Measurements from ENCODE around the gene NR6A1.
"Not testable (repeated sequence)": the region's sequence is repeated elsewhere in the genome, so short reads cannot be mapped to it uniquely, and the experiment has no call there.

The NR6A1 gene

DNA sequence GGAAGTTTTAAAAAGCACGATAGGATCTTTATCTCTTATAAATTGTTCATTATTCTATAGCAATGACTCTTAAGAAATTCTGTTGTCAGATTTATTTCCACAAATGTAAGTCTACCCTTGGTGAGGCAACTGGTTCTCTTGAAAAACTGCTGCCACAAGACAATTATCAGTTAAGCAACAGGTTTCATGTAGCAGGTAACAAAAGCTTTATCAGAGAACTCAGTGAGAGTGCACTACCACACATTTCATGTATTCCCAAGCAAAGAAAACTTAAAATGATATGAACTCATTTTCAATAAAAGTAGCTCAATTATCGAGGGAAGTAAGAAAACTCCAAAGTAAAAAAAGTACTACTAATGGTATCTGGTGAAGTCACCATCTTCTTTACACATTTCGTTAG is 9.4 kb downstream of the NR6A1 start:
- no peak for DNase-seq

DNA sequence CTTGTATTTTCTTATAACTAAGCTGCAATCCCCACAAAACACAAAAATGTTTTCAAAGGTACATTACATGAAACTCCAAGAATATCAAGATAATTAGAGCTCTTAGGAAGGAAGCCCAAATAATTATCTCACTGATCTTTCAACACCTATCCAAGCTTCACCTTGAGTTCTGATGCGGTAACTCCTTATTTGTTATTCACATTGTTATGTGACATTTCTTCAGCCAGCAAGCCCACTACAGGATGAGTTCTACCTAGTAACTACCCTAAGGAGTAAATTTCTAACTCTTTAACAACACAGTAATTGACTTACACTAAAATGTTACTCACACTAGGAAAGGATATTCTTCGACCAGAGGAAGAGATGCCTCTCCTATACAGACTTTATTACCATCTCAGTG is 9.9 kb downstream of the NR6A1 start:
- DNase-seq: no peak

DNA sequence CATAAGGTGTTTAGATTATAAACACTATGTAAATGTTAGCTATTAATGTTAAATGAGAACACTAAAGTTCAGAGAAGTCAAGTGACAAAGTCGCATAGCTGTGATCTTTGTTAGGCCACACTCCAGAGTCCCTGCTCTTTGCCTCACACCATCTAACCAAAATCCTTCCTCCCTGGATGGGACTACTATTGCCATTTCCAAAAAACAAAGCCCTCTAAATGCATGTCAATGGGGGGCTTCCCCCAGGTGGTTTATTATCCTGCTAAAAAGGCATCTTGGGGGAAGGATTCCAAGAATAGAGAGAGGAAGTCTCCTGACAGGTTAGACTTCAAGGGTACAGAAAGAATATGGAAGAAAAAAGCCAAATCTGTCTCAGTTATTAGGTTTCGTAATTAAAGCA is 10.4 kb downstream of the NR6A1 start:
- no peak for DNase-seq

DNA sequence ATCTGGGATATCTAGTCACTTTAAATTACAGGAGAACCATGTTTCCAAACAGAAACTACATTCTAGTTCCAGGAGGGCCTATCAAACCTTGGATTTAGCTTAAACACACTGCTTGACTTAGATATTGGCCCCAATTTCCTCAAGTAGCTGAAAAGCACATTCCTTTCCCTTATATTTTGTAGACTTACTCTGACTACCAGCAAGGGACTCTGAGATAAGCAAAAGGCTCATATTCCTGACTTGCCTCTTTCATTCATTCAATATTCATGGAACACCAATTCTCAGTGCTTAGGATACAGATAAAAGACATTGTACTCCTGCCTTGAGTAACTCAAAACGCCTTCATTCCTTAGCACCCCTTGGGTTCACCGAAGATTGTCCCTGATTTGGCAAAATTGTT is 11.8 kb downstream of the NR6A1 start:
- DNase-seq: no peak

DNA sequence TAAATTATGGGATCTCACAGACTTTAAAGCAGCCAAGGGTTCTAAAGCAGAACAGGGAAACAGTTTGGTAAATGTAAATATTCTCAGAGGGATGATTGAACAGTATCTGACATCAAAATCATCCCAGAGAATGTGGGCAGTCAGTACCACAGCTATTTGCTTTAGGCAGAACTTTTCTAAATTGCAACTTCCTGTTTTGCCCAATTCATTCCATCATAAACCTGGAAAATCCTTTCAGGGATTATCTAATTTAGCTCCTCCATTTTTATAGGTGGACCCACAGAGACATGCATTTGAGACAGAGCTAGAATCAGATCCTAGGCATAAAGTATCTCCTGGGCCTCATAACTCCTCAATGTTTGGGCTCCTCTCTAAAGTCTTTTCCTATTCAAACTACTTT is 12.4 kb downstream of the NR6A1 start:
- no peak for DNase-seq

DNA sequence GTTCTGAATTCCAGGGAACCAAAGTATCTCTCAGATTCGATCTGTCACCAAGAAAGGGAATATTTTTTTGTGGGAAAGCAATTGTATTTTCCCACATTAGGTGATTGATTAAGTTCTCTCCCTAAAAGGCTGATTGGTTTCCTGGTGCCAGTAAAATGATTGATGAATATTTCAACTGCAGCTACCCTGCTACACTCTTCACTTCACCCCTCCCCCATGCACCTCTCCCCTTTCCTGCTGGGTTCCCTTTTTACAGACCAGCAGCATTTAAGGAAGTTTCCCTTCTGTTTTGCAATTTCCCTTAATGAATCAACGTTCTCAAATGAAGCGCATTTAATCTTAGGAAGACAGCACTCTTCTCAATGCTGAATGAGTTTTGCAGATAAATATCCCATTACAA is 13.1 kb downstream of the NR6A1 start:
- peak in 1 of 51 donors; percentile 6 for DNase-seq

DNA sequence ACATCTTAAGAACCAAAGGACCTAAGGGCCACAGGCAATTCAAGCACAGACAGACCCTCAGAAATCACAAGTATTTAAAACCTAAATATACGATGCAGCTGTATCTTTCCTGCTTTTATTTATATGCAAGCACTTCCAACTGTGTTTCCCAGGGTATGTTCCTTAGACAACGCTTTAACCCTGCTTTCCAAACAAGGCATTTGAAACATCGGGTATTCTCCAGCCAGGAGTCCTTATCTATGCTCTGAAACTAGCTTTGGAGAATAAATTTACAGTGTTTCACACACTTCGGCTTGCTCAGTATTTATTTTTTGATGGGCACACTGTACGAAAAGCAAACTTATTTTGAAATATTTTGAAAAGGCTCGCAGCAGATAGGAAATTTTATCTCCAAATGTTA is 13.5 kb downstream of the NR6A1 start:
- no peak for DNase-seq

DNA sequence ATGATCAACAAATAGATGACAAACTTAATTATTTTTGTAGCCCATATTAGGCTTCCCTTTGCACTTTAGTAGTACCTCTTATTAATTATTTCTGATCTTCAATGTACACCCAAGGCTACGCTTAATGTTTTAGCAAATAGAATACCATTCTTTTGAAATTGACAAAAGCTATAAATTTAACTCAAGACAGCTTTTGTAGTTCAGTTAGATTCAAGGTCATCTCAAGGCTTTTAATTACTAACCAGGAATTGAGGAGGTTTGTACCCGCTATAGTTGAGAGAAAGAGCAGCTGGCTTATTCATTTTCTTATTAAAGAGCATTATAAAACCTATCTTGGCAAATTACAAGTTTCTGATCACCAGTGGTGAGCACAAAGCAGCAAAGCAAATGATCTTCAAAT is 15.1 kb downstream of the NR6A1 start:
- no peak for DNase-seq

DNA sequence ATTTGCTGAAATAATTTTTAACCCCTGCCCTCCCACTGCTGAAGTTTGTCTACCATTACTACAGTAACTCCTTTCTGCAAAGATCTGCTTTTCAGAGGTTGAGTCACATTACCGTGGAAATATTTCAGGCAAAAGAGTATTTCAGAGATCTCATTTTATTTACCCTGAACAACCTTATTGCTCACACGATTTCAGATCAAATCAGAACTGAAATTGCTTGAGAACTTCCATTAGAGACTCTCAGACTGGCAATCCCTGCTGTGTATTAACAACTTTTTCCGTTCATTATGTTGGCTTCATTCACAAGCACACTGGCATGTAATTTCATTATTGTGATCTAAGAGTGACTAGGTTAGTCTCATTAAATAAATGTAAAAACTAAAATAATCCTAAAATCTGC is 16.1 kb downstream of the NR6A1 start:
- no peak for DNase-seq

DNA sequence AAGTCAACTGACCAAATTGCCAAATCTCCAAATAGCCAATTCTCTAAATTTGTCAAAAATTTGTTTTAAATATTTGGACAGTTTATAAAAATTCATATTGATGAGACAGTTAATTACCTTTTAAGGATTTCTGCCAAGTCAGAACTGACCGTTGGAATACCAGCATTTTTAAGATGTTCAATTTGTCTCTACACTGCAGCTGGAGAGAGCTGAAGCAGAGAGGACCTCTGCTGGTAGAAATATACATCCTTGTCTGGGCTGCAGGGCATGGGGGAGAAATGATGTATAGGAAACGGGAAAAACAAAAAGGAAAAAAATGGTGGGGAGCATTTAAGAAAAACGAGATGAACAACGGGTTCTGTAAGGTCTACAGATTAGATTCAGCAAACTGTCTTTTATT is 16.8 kb downstream of the NR6A1 start:
- no peak for DNase-seq

DNA sequence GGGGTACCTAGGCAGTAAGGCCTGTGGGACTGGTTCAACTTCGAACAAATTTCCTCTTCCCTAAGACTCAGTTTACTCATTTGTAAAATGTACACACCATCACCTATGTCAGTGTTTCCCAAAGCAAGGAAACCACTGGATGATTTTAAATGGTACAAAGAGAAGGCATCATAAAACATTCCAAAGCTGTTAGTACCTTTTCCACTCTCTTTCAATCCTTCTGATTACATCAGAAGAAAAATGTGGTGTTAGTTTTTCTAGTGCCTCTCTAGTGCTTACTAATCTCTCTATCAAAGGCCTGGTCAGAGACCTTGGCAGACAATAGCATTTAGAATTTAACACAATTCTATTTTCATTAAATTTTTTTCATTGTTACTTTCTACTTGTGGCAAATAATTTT is 18.1 kb downstream of the NR6A1 start:
- DNase-seq: no peak

DNA sequence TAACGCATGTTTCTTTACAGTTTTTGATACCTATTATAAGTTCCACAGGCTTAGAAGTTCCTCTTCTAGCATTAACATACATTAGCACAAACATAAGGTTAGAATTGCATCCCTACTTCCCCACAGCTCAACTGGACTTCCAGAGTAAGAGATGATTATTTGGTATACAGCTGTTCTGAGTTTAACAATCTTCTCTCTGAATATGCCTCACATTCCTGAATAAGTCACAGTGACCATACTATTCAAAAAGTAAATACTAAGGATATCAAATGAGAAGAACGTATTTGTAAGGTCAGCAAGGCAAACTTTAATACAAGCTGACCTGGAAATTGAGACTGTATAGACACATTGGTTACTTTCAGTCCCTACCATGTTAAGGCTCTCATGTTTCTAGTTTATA is 21.3 kb downstream of the NR6A1 start:
- no peak for DNase-seq

DNA sequence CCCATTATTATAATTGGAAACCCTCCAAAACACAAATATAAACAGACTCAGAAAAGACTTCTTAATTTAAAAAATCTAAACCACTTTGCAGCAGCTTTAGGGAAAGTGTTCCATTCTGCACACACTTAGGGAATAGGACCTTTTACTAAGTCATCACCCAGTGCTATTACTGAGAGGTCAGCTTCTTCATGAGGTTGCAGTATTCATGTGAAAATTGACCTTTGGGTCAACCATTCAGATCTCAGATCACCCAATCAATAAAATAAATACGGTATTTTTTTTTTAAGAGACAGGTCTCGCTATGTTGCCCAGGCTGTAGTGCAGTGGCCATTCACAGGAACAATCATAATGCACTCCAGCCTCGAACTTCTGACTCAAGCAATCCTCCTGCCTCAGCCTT is 21.8 kb downstream of the NR6A1 start:
- DNase-seq: no peak

DNA sequence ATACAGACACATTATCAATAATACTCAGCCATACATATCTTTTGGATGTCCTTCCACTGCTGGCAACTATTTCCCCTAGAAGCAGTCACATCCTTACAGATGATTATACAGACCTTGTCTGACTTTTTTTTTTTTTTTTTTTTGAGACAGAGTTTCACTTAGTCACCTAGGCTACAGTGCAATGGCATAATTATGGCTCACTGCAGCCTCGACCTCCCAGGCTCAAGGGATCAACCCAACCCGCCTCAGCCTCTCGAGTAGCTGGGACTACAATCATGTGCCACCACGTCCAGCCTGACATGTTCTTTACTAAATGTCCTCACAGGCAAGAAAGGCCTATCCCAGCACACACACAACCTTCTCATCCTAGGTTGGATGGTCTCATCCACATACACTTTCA is 24.0 kb downstream of the NR6A1 start:
- DNase-seq: no peak

DNA sequence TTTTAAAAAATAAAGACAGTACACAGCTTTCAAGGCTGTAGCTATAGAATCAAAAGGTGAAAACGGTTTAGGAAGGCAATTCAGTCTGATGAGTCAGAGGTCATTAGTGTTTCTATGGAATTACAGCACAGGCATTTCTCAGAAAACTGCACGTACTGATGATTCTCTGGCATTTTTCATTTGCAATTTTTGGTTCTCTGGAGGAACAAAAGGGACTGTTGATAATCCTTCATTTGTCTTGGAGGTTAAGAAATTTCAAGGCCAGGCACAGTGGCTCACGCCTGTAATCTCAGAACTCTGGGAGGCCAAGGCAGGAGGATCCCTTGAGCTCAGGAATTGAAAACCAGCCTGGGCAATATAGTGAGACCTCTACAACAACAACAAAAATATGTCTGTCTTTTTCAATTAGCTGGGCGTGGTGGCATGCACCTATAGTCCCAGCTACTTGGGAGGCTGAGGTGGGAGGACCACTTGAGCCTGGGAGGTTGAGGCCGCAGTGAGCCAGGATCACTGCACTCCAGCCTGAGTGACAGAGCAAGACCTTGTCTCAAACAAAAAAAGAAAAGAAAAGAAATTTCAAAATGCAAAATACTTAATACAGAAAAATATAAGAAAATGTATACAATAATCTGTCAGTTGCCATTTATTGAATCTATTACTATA is 27.3 kb downstream of the NR6A1 start:
- DNase-seq: no peak

DNA sequence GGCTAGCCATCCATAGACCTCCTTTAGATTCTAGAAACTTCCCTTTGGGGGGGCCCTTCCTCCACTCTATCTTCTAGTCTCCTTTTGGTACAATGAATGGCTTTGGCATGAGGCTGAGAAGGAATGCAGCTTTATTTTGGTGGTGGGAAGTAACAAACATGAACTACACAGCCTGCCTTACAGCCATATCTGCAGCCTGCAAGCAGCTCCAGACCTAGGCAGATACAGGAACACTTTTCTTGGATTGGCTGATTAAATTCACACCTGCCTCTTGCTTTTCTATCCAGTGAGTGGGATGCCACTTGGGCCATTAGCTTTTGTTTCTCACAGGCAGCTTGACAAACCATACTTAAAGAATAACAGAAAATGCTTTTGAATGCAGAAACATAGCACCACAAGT is 28.2 kb downstream of the NR6A1 start:
- DNase-seq: no peak

DNA sequence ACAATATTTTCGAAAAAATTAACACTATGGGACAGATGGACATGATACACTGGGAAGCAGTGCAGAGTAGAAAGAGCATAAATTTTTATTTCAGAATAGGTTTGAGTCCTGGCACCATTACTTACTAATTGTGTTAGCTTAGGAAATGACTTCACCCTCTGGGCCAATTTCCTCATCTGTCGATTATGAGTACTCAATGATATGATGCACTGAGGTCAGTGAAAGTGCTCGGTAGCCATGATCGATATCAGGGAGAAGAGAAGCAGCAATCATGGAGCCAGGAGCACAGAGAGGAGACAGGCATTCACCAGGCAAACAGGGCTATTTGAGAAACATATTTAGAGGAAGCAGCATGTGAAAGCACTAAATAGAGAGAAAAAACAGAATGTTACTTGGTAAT is 29.4 kb downstream of the NR6A1 start:
- DNase-seq: no peak

DNA sequence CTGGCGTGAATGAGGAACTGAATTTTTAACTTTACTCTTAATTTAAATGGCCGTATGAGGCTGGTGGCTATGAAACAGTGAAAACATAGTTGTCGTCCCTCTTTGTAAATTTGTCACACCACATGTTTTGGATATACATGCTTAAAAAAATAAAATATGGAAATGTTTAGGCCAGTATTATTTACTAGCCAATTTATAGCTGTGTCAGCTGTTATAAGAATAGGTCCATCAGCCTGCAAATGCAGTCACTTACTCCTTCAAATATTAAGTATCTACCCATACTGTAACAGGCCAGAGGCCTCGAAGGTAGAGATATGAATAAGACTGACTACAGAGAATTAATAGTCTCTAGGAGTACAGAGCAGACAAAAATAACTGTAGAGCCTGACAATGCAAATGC is 30.0 kb downstream of the NR6A1 start:
- no peak for DNase-seq

DNA sequence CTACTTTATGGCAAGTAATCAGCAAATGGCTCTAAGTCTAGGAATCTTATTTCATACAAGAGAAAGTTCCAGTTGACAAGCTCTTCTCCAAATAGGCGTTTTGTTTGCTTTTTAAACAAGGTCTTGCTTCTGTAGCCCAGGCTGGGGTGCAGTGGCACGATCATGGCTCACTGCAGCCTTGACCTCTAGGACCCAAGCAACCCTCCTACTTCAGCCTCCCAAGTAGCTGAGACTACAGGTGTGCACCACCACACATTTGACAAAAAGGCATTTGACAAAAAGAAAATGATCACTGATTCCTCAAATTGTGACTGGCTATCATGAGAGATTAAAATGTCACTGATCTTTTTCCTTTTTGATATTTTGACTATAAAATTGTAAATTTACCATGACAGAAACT is 31.8 kb downstream of the NR6A1 start:
- no peak for DNase-seq

DNA sequence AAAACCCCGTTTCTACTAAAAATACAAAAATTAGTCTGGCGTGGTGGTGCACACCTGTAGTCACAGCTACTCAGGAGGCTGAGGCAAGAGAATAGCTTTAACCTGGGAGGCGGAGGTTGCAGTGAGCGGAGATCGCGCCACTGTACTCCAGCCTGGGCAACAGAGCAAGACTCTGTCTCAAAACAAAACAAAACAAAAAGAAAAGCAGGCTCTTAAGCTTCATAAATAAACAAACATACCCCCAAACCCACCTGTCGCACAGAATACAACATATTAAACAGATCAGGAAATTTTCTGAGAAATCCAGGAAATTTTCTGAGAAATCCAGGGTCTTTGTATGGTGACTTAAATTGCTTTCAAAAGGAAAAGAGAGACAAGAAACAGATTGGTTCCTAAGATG is 33.0 kb downstream of the NR6A1 start:
- DNase-seq: not testable (repeated sequence)

DNA sequence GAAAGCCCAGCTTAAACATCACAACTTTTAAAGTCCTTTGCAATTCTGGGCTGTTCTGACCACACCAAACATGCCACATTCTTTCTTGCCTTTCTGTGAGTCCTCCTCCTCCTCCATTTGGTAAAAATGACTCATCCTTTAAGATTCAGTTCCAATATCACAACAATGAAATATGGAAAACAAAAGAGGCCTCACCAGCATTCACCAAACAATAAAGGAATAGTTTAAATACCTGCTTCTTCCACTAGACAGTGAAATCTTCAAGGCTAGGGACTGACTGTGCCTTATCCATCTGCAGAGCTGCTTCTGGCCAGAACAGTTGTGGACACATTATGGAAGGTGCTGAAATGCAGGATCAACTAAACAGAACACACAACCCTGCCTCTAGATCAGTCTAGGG is 36.0 kb downstream of the NR6A1 start:
- DNase-seq: no peak

DNA sequence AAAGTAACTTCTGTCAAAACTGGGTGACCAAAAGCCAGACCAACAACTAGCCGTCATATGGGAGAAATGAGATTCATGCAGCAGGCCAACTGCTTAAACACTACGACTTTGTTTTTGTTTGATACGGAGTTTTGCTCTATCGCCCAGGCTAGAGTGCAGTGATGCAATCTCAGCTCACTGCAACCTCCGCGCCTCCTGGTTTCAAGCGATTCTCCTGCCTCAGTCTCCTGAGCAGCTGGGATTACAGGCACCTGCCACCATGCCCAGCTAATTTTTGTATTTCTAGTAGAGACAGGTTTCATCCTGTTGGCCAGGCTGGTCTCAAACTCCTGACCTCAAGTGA is 36.4 kb downstream of the NR6A1 start:
- not testable (repeated sequence) for DNase-seq

DNA sequence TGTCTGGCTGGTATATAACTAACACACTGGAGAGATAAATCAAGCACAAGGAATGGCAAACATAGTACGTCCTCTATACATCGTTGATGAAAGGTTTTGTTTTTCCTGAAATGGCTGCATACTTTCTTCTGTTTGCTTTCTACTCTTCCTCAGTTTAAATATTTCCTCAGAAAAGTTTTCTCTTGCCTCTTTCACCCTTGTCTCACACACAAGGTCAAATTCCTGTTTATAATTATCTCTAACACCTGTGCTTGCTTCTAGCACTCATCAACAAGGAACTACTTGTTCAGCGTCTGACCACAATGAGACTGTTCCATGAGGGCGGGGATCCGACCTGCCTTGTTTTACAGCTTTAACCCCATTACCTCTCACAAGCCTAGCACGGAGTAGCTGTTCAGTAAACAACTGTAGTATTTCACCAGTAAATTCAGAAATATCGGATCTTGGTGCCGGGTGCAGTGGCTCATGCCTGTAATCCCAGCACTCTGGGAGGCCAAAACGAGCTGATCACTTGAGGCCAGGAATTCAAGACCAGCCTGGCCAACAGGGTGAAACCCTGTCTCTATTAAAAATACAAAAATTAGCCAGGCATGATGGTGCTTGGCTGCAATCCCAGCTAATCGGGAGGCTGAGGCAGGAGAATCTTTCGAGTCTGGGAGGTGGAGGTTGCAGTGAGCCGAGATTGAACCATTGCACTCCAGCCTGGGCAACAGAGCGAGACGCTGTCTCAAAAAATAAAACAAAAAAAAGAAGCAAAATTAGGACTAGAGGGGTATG is 37.0 kb downstream of the NR6A1 start:
- no peak for DNase-seq

DNA sequence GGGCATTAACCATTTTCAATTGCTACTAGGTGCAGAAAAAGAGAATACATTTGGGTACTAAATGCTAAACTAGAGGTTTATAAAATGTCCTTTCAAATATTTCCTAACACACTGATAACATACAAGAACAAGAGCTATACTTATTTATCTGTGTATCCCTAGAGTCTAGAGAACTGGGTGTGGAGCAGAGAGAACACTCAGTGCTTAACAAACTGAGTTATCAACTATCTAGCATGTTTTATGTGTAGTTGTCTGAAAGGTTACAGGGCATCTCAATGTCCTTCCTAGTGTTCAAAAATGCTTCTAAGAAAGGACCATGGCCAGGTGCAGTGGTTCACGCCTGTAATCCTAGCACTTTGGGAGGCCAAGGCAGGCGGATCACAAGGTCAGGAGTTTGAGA is 40.3 kb downstream of the NR6A1 start:
- DNase-seq: no peak

Data from hypothalamus (tissue), 51 donors.